COLO668 (cell line): ENCODE measurements around the gene ZNF579.
"Not testable (repeated sequence)": the region's sequence is repeated elsewhere in the genome, so short reads cannot be mapped to it uniquely, and the experiment has no call there.

ENCODE experiments used
- DNase-seq: peaks from one replicate; lab custom pipeline; 2025; ENCODE audit not compliant: unreplicated experiment; lab: John Stamatoyannopoulos, UW

ZNF579 gene

DNA sequence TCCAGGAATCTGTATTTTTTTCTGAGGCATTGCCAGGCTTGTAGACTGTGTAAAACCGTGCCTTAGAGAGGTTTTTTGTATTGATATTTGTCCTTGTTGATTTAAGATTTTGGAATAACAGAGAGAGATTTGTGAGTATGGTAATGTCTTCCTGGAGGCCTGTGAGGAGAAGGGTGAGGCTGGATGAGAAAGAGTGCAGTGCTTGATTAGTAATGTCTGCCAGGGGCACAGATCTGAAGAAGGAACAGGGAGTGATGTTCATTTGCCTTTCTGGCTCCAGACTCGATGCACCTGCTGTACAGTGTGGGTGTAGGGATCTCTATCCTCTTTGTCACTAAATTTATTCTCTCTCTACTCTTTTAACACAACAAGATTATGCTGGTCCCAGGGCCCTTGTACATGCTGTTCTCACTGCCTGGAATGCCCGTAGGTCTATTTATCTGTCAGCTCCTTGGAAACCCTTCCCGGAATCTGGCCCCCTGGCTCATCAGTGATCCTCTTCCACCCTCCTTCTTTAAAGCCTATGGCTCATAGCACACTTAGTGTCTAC, 14.4 kb upstream of the ZNF579 start:
- DNase-seq: no peak

DNA sequence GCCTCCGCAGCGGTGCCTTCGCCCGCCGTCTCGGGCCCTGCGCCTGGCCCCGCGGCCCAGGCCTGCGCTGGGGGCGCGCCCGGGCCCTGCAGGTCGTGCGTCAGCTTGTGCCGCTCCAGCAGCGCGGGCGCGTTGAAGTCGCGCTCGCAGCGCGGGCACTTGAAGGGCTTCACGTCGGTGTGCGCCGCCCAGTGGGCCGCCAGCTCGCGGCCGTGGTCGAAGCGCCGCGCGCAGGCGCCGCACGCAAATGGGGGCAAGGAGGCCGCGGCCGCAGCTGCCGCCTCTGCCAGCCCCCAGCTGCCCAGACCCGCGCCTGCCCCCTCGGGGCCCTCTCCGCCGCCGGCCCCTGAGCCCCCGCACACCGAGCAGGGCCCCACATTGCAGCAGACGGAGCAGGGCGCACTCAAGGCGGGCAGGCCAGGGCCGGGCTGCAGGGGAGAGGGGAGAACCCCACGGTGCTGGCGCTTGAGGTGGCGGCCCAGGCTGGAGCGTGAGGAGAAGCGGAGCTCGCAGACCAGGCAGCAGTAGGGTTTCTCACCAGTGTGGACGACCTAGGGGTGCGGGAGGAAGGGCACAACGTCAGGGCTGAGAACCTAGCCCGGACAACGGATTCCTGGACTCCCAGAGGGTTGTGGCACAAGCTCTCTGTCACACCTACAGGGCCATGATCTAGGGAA, 12.6 kb upstream of the ZNF579 start:
- no peak for DNase-seq

DNA sequence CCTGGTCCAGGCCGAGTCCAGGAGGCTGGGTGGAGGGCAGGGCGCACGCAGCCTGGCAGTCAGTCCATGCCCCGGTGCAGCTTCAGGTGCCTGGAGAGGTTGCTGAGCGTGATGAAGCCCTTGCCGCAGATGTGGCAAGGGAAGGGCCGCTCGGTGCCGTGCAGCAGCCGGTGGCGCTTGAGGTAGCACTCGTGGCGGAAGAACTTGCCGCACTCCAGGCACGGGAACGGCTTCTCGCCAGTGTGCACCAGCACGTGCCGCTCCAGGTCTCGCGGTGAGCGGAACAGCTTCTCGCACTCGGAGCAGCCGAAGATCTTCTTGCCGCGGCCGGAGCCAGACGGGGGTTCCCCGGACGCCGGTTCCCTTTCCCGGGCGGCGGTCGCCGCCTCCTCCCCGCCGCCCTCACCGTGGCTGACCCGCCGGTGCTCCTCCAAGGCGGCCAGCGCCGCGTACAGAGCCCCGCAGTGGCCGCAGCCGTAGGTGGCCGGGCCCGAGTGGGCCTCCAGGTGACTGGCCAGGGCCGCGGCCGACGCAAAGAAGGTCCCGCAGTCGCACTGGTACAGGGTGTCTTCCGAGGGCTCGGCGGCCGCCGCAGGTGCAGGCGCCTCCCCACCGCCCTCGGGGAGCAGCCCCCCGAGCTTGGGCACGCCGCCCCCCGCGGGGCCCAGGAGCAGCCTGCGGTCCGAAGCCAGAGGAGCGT, 11.9 kb upstream of the ZNF579 start:
- no peak for DNase-seq

DNA sequence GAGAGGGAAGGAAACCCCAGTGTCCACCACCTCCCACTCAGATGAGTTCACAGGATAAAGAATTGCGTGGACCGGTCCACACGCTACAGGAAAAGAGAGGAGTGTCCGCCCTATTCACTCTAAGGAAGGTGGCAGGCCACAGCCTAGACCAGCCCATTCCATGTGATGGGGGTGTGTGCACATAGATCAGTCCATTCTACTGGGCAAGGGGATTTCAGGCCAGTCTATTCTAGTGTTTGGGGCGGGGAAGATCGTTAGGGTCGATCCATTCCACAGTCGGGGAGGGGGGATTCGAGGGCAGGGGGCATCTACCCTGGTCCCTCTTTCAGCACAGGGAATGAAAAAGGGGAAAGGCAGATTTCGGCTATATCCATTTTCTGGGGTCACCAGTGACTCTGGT, 10.9 kb upstream of the ZNF579 start:
- no peak for DNase-seq

DNA sequence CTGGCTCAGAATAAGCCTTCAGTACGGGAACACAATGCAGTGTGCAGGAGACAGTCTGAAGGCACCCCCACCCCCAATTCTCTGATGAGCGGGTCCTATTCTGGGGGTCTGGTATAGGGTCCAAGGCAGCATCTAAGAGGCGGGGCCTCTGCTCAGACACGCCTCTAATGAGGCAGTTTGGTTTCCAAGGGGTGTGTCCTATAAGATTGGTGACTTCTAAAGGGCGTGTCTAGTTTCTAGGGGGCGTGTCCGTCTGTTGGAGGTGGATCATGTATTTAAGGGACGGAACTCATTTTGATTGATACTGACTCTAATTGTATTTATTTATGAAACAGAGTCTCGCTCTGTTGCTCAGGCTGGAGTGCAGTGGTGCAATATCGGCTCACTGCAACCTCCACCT, 10.0 kb upstream of the ZNF579 start:
- DNase-seq: peak; percentile 12

DNA sequence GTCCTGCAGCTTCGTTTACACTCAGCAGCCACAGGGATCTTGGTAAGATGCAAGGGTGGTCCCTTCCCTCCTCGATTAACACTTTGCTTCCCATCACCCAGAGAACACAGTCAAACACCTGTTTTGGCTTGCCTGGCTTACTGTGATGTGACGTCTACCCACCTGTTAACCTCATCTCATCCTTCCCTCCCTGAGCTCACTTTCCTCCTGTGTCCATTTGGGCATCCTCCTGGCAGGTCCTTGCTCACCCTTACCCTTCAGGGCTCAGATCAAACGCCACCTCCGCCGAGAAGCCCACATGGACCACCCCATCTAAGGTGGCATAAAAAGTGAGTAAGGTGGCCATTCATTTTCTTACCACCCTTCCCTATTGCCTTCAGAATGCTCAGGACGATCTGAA, 9.5 kb upstream of the ZNF579 start:
- no peak for DNase-seq

DNA sequence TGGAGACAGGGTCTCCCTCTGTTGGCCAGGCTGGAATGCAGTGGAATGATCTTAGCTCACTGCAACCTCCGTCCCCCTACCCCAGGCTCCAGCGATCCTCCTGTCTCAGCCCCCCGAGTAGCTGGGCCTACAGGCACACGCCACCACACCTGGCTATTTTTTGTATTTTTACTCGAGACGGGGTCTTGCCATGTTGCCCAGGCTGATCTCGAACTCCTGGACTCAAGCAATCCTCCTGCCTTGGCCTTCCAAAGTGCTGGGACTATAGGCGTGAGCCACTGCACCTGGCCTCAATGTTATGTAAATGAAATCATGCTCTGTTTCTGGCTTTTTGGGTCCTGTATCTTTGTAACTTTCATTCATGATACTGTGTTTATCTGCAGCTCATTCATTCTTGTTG, 8.1 kb upstream of the ZNF579 start:
- DNase-seq: no peak

DNA sequence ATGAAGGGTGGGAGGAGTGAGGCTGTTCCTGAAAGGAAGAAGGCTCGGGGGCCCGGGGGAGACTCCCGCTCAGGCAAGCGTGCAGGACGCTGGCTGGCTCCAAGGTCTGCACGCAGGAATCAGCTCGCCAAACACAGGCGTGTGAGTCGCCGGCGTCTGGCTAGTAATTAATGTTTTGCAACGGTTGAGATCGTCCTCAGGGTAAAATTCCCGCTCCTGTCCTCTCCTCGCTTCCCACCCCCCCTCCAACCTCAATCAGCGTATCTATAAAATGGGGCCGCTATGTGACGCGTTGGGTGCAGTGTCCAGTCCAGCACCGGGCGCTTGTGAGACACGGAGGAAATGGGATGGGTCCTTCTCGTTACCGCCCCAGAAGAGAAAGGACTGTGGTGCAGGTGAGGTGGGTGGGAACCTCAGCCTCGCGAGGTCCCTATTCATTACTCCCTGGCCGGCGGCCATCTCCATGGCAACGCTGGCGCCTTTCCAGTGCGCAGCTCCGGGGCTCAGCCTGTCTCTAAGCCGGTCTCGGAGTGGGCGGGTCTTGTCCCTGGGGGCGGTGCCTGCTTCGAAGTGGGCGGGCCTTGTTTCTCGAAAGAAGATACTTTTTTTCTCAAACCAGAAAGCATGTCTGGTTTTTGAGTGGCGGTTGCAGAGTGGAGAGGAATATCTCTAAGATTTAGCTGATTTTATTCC, 6.5 kb upstream of the ZNF579 start:
- peak; percentile 97 for DNase-seq

DNA sequence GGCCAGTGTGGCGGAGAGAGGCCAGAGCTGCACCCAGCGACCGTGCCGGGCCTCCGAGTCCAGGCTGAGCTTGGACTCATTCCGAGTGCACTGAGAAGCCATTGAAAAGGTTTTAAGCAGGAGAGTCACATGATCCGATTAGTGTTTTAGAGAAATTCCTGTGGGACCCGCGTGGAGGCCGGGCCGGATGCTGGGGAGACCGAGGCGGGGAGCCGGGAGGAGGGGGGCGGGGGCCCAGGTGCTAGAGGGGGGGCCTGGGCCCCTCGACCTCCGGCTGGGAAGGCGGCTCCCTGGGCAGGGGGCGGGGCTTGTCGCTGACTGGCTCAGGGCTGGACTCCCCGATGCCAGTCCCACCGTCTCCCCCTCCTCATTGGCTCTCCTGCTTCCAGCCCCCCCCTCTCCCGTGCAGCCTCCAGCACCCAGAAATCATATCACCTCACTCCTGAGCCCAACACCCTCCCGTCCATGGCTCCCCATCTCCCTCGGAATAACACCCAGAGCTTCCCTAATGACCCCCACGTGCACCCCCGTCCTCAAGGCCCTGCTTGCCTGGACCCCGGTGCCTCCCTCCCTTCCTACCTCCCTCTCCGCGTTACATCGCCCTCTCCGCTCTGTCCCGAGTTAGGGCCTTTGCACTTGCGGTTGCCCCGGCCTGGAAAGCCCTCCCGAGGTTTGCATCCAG, 5.2 kb upstream of the ZNF579 start:
- peak; percentile 34 for DNase-seq

DNA sequence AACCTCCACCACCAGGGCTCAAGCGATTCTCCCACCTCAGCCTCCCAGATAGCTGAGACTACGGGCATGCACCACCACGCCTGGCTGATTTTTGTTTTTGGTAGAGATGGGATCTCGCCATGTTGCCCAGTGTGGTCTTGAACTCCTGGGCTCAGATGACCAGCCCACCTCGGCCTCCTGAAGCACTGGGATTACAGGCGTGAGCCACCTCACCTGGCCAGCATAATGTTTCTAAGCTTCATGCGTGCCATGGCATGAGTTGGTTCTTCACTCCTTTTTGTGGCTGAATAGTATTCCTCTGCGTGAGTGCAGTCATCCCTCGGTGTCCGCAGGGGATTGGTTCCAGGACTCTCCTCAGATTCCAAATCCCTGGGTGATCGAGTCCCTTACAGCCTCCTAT, 4.2 kb upstream of the ZNF579 start:
- no peak for DNase-seq

DNA sequence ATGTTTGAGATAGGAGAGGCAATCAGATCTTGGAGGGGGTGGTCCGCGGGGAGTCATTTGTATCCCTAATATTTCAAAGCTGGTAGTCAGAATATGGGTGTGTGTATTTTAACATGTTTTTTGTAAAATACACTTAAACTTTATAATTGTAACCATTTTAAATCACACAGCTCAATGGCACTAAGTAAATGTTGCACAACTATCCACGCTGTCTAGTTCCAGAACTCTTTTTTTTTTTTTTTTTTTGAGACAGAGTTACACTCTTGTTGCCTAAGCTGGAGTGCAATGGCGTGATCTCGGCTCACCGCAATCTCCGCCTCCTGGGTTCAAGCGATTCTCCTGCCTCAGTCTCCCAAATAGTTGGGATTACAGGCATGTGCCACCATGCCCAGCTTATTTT, 3.2 kb upstream of the ZNF579 start:
- not testable (repeated sequence) for DNase-seq

DNA sequence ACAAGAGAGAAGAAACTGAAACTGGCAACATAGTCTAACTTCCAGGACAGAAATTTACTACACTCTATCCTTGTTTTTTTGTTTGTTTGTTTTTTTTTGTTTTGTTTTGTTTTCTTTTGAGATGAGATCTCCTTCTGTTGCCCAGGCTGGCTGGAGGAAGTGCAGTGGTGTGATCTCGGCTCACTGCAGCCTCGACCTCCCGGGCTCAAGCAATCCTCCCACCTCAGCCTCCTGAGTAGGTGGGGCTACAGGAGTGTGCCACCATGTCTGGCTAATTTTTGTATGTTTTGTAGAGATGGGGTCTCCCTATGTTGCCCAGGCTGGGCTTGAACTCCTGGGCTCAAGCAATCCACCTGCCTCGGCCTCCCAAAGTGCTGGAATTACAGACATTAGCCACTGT, 1.6 kb upstream of the ZNF579 start:
- not testable (repeated sequence) for DNase-seq

DNA sequence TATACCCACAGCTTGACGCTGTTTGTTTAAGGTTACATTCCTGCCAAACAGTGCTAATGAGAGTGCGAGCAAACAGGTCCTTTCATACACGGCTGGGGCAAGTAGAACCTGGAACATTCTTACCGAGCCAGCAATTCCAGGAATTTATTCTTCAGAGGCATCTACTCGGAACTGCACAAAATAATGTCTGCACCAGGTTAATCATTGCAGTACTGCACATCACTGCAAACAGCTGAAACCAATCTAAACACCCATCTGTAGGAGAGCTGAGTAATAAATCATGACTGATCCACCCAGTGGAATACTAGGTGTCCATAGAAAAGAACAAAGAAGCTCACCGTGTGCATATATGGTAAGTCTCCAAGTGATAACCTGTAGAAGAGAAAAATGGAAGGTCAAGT, 1.2 kb upstream of the ZNF579 start:
- DNase-seq: peak; percentile 21

DNA sequence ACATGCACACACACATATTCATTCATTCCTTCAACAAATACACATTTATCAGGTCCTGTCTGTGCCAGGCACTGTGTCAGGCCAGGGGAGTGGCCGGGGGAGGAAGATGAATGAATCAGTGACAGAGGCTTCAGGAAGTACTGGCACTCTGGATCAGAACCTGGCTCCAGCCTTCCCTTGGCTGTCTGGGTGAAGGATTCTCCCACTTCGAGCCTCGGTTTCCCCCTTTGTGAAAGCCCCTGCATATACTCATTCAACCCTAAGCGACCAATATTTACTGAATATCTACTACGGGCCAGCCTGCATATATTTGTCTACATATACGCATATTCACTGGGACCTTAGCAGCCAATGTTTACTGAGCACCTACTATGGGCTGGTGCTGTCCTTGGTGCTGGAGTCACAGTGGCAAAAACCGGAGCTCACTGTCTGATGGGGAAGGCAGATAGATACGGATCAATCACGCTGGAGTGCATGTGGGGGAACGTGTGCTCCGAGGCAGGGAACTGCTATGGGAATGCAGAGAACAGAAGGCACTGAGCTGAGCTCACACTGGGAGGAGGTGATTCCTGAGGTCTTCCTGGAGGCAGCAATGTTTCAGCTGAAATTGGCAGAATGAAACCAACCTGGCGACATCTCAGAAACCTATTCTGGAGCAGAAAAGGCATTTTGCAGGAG, 636 bp upstream of the ZNF579 start:
- DNase-seq: peak; percentile 21

DNA sequence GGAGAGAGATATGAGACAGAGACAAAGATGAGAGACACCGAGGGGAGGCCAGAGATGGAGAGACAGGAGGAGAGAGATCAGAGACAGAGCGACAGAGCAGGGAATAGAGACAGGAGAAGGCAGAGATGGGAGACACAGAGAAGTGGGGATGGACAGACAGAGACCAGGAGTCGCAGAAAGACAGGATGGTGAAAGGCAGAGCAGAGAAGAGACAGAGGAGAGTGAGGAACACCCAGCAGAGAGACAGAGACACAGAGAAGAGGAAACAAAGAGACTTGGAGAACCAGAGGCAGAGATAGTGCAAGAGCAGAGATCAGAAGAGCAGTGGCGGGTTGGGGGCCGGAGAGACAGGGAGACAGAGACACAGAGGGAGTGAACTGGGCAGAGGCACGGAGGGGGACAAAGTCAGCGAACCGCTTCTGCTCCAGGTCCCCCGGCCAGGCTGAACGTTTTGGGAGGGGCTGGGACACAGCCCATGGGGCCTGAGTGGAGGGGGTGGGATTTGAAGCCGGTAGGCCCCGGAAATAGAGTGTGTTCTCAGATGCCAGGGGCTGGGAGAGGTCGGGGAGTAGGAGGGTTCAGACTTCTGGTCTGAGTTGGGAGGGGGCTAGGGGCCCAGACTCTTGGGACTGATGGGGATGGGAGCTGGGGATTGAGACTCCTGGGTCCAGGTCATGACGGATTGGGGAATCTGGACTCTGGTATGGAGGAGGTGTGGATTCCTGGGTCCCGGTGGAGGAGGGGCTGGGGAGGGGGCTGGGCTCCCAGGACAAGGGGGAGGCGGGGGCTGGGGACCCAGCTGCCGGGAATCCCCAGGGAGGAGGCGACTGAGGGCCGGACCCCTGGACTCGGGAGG, 654 bp downstream of the ZNF579 start:
- DNase-seq: no peak

DNA sequence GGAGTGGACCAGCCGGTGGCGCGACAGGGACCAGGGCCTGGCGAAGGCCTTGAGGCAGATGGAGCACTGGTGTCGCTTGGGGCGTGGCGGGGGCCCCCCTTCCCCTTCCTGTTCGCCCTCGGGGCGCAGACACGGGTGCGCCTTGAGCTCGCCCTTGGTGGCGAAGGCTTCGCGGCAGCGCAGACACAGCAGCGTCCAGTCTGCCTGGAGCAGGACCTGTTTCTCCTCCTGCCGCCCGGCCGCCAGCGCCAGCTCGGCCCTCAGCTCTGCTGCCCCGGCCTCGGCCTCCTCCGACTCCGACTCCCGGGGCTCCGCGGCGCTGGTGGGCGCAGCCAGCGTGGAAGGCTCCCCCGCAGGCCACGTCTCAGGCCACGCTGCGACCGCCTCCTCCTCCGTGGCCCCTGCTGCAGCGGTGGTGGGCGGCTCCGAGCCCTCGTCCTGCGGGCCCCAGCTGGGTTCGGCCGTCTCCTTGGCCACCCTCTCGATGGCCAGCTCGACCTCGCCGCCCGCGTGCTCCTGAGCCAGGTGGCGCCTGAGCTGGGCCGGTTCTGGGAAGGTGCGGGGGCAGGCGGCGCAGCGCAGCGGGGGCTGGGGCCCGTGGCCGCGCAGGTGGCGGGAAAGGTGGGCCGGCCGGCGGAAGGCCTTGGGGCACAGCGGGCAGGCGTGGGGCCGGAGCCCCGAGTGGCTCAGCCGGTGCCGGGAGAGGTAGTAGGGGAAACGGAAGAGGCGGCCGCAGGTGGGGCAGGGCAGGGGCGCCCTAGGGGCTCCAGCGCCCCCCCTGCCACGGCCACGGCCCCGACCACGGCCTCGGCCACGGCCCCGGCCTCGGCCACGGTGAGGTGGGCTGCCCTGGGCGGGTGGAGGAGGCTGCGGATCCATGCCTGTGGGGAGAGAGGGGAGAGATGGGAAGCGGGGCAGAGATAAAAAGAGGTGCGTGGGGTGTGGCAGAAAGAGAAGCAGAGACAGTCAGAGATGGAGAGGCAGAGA, 1.6 kb downstream of the ZNF579 start:
- DNase-seq: no peak

DNA sequence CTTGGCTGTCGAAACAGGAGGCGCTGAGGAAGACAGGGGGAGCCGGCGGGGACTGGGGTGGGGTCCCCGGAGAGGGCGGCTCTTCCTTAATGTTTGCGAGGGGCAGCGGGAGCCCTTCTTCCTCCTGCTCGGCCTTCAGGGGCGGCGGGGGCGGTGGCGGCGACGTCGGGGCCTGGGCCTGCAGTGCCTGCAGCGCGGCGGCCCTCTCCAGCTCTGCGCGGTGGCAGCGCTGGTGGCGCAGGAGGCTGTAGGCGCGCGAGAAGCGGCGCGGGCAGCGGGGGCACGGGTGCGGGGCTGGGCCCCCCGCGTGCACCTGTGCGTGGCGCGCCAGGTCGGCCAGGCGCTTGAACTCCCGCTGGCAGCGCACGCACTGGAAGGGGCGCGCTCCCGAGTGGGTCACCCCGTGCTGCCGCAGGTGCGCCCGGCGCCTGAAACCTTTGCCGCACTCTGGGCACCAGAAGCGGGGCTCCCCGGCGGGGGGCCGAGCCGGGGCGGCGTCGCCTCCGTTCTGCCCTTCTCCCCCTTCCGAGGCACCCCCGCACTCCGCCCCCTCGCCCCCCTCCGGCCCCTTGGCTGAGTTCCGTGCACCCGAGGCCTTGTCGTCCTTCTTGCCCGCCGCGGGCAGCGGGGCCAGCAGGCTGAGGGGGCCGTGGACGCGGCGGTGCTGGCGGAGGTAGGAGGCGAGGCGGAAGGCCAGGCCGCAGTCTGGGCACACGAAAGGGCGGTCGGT, 2.5 kb downstream of the ZNF579 start:
- DNase-seq: no peak

DNA sequence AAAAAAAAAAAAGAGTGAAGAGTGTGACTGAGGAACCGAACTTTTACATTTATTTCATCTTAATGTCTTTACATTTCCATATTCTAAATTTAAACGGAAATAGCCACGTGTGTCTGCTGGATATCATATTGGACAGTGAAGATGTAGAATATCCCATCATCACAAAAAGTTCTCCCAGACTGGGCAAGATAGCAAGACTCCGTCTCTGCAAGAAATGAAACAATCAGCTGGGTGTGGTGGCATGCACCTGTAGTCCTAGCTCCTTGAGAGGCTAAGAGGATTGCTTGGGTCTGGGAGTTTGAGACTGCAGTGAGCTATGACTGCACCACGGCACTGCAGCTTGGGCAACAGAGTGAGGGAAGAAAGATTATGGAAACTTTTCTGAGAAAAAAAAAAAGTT, 3.9 kb downstream of the ZNF579 start:
- no peak for DNase-seq
